Measurements from ENCODE around the gene CCT7.

CCT7 gene

GRCh38 chr2:73257425-73258125 is 23.5 kb downstream of the CCT7 start:
- TF ChIP-seq POLR2AphosphoS5 (IDR thresholded peaks at IDR 0.05; ENCODE audit: low read depth, low read length) (no peak), REST (IDR thresholded peaks at IDR 0.05; ENCODE audit: insufficient read depth in 1 of 2, low read depth in 2 of 2, low read length in 2 of 2) (0 out of 4 replicates have a peak, but pooled peaks of 1 of the 2 experiments have one; percentile 13)

- TF ChIP-seq SIN3A (IDR thresholded peaks at IDR 0.05; ENCODE audit: borderline replicate concordance, insufficient read depth, low read length) (no peak), FOXP2 (optimal IDR thresholded peaks at IDR 0.05; ENCODE audit: borderline replicate concordance, extremely low read depth, extremely low read length, insufficient read depth) (no peak)
Observed at GRCh38 chr2:73258186-73258912, 24.2 kb downstream of the CCT7 start.

GRCh38 chr2:73258913-73259215 is 24.8 kb downstream of the CCT7 start:
- no peak for TF ChIP-seq POLR2AphosphoS5 (IDR thresholded peaks at IDR 0.05; ENCODE audit: low read depth, low read length)

- TF ChIP-seq FOXP2 (optimal IDR thresholded peaks at IDR 0.05; ENCODE audit: borderline replicate concordance, extremely low read depth, extremely low read length, insufficient read depth) (no peak), SIN3A (IDR thresholded peaks at IDR 0.05; ENCODE audit: borderline replicate concordance, insufficient read depth, low read length) (no peak), REST (IDR thresholded peaks at IDR 0.05; ENCODE audit: insufficient read depth in 1 of 2, low read depth in 2 of 2, low read length in 2 of 2) (no peak), TAF1 (IDR thresholded peaks at IDR 0.05; ENCODE audit: borderline replicate concordance, insufficient read depth, low read length) (no peak), POLR2AphosphoS5 (IDR thresholded peaks at IDR 0.05; ENCODE audit: low read depth, low read length) (no peak)
Observed at GRCh38 chr2:73259276-73259675, 25.2 kb downstream of the CCT7 start.

- TF ChIP-seq FOXP2 (optimal IDR thresholded peaks at IDR 0.05; ENCODE audit: borderline replicate concordance, extremely low read depth, extremely low read length, insufficient read depth): no peak
- no peak for TF ChIP-seq POLR2AphosphoS5 (IDR thresholded peaks at IDR 0.05; ENCODE audit: low read depth, low read length)
- TF ChIP-seq TAF1 (IDR thresholded peaks at IDR 0.05; ENCODE audit: borderline replicate concordance, insufficient read depth, low read length): no peak
- TF ChIP-seq SIN3A (IDR thresholded peaks at IDR 0.05; ENCODE audit: borderline replicate concordance, insufficient read depth, low read length): no peak
- no peak for TF ChIP-seq REST (IDR thresholded peaks at IDR 0.05; ENCODE audit: insufficient read depth in 1 of 2, low read depth in 2 of 2, low read length in 2 of 2)
Observed at GRCh38 chr2:73259704-73260337, 25.7 kb downstream of the CCT7 start.

- TF ChIP-seq FOXP2 (optimal IDR thresholded peaks at IDR 0.05; ENCODE audit: borderline replicate concordance, extremely low read depth, extremely low read length, insufficient read depth) (no peak), REST (IDR thresholded peaks at IDR 0.05; ENCODE audit: insufficient read depth in 1 of 2, low read depth in 2 of 2, low read length in 2 of 2) (no peak), POLR2AphosphoS5 (IDR thresholded peaks at IDR 0.05; ENCODE audit: low read depth, low read length) (no peak), TAF1 (IDR thresholded peaks at IDR 0.05; ENCODE audit: borderline replicate concordance, insufficient read depth, low read length) (no peak), SIN3A (IDR thresholded peaks at IDR 0.05; ENCODE audit: borderline replicate concordance, insufficient read depth, low read length) (no peak)
Observed at GRCh38 chr2:73260338-73260984, 26.4 kb downstream of the CCT7 start.
